H9 (cell line): Measurements from ENCODE around the gene PDGFRB. TPM values are rescaled to one million over a fixed set of nuclear protein-coding genes. Genes with fewer than 3 reads are reported as not detected.

Experiments used
- DNase-seq: peaks from one replicate; pipeline ENCODE4 v3.0.0-alpha.2; 2017
- H2AFZ ChIP-seq: one replicate; pipeline ENCODE4 v1.6.1; 2013; ENCODE audit warnings: mild to moderate bottlenecking, low read length, control low read depth, moderate library complexity
- H2AK5ac ChIP-seq: 2 replicates; pipeline ENCODE4 v1.6.1; 2013; ENCODE audit warnings: low read length, control low read depth, mixed read lengths; ENCODE audit not compliant: insufficient read length
- H2BK120ac ChIP-seq: one replicate; pipeline ENCODE4 v1.6.1; 2013; ENCODE audit warnings: low read depth, mild to moderate bottlenecking, low read length, control low read depth, inconsistent platforms; ENCODE audit not compliant: poor library complexity, severe bottlenecking
- H2BK12ac ChIP-seq: 2 replicates; pipeline ENCODE4 v1.6.1; 2013; ENCODE audit warnings: low read length, control low read depth, mixed read lengths, low read depth; ENCODE audit not compliant: insufficient read length
- H2BK15ac ChIP-seq: 2 replicates; pipeline ENCODE4 v1.6.1; 2013; ENCODE audit warnings: low read depth, low read length, control low read depth
- H2BK20ac ChIP-seq: one replicate; pipeline ENCODE4 v1.6.1; 2013; ENCODE audit warnings: low read depth, mild to moderate bottlenecking, low read length, control low read depth, inconsistent platforms; ENCODE audit not compliant: poor library complexity, severe bottlenecking
- H2BK5ac ChIP-seq: 2 replicates; pipeline ENCODE4 v1.6.1; 2013; ENCODE audit warnings: low read length, control low read depth, mixed read lengths; ENCODE audit not compliant: insufficient read length
- H3K14ac ChIP-seq: 2 replicates; pipeline ENCODE4 v1.6.1; 2013; ENCODE audit warnings: low read length, control low read depth; ENCODE audit not compliant: insufficient read depth
- H3K18ac ChIP-seq: 2 replicates; pipeline ENCODE4 v1.6.1; 2013; ENCODE audit warnings: low read depth, mild to moderate bottlenecking, mixed read lengths, low read length, control low read depth; ENCODE audit not compliant: insufficient read length
- H3K23ac ChIP-seq: 2 replicates; pipeline ENCODE4 v1.6.1; 2013; ENCODE audit warnings: low read length, control low read depth, mixed read lengths, low read depth; ENCODE audit not compliant: insufficient read length
- H3K23me2 ChIP-seq: 2 replicates; pipeline ENCODE4 v1.6.1; 2013; ENCODE audit warnings: low read depth, mild to moderate bottlenecking, mixed read lengths, low read length, control low read depth; ENCODE audit not compliant: insufficient read length, poor library complexity, severe bottlenecking
- H3K27ac ChIP-seq: 2 replicates; pipeline ENCODE4 v1.5.1; 2013; ENCODE audit warnings: low read length, control low read depth, mixed read lengths, low read depth; ENCODE audit not compliant: insufficient read length
- H3K27me3 ChIP-seq: 2 replicates; pipeline ENCODE4 v1.6.1; 2013; ENCODE audit warnings: low read length, control low read depth, inconsistent platforms; ENCODE audit not compliant: insufficient read depth
- H3K4ac ChIP-seq: 2 replicates; pipeline ENCODE4 v1.6.1; 2013; ENCODE audit warnings: low read depth, mild to moderate bottlenecking, control low read depth, inconsistent platforms, low read length, moderate library complexity
- H3K4me1 ChIP-seq: 2 replicates; pipeline ENCODE4 v1.6.1; 2013; ENCODE audit warnings: low read length, control low read depth, inconsistent platforms; ENCODE audit not compliant: insufficient read depth
- H3K4me2 ChIP-seq: 2 replicates; pipeline ENCODE4 v1.6.1; 2013; ENCODE audit warnings: low read length, control low read depth, mixed read lengths; ENCODE audit not compliant: insufficient read length, insufficient read depth
- H3K56ac ChIP-seq: 2 replicates; pipeline ENCODE4 v1.6.1; 2013; ENCODE audit warnings: low read depth, mild to moderate bottlenecking, mixed read lengths, low read length, control low read depth; ENCODE audit not compliant: insufficient read length
- H3K79me1 ChIP-seq: 2 replicates; pipeline ENCODE4 v1.6.1; 2013; ENCODE audit warnings: low read depth, mild to moderate bottlenecking, moderate library complexity, low read length, control low read depth, inconsistent platforms; ENCODE audit not compliant: insufficient read depth, poor library complexity, severe bottlenecking
- H3K79me2 ChIP-seq: 2 replicates; pipeline ENCODE4 v1.6.1; 2013; ENCODE audit warnings: low read length, control low read depth, inconsistent platforms; ENCODE audit not compliant: insufficient read depth
- H3K9ac ChIP-seq: 2 replicates; pipeline ENCODE4 v1.6.1; 2013; ENCODE audit warnings: low read length, control low read depth, mixed read lengths; ENCODE audit not compliant: insufficient read length; ENCODE audit errors: extremely low read depth
- H3K9me3 ChIP-seq: one replicate; pipeline ENCODE4 v1.6.1; 2013; ENCODE audit warnings: low read depth, low read length, inconsistent platforms; ENCODE audit not compliant: control insufficient read depth
- H3T11ph ChIP-seq: one replicate; pipeline ENCODE4 v1.6.1; 2013; ENCODE audit warnings: mild to moderate bottlenecking, low read length, control low read depth, inconsistent platforms
- H4K20me1 ChIP-seq: one replicate; pipeline ENCODE4 v1.6.1; 2013; ENCODE audit not compliant: control insufficient read depth, insufficient read length, insufficient read depth
- H4K5ac ChIP-seq: 2 replicates; pipeline ENCODE4 v1.6.1; 2013; ENCODE audit warnings: low read depth, mild to moderate bottlenecking, mixed read lengths, low read length, control low read depth; ENCODE audit not compliant: insufficient read length
- H4K8ac ChIP-seq: replicated peaks from 2 replicates; pipeline ENCODE4 v1.6.1; 2013; ENCODE audit warnings: low read length, control low read depth, mixed read lengths, low read depth; ENCODE audit not compliant: insufficient read length
- H4K91ac ChIP-seq: 2 replicates; pipeline ENCODE4 v1.6.1; 2013; ENCODE audit warnings: low read depth, mild to moderate bottlenecking, moderate library complexity, mixed read lengths, low read length, control low read depth; ENCODE audit not compliant: insufficient read length
- H3K27ac Mint-ChIP-seq, 3 experiments: 2 replicates in 2 of 3; 3 replicates in 1 of 3; pipeline ENCODE4 v1.8.0; 2020 to 2021; ENCODE audit warnings: mixed read lengths in 3 of 3, mild to moderate bottlenecking in 1 of 3, moderate library complexity in 1 of 3
- H3K27me3 Mint-ChIP-seq: 2 replicates; pipeline ENCODE4 v1.8.0; 2021; ENCODE audit warnings: low read depth, mild to moderate bottlenecking, moderate library complexity, mixed read lengths
- H3K36me3 Mint-ChIP-seq, 3 experiments: 2 replicates in 2 of 3; 3 replicates in 1 of 3; pipeline ENCODE4 v1.8.0; 2020 to 2021; ENCODE audit warnings: low read depth in 3 of 3, mixed read lengths in 3 of 3; ENCODE audit not compliant: insufficient read depth in 1 of 3
- H3K4me1 Mint-ChIP-seq, 2 experiments: 2 replicates each; pipeline ENCODE4 v1.8.0; 2020; ENCODE audit warnings: mixed read lengths in 2 of 2
- H3K4me3 Mint-ChIP-seq, 2 experiments: 2 replicates in 1 of 2; 3 replicates in 1 of 2; pipeline ENCODE4 v1.8.0; 2020 to 2021; ENCODE audit warnings: mild to moderate bottlenecking in 2 of 2, mixed read lengths in 2 of 2, moderate library complexity in 1 of 2
- H3K9me3 Mint-ChIP-seq, 2 experiments: 2 replicates in 1 of 2; 3 replicates in 1 of 2; pipeline ENCODE4 v1.8.0; 2020; ENCODE audit warnings: mild to moderate bottlenecking in 2 of 2, mixed read lengths in 2 of 2, moderate library complexity in 1 of 2
- WGBS: extraction: QIAGEN DNeasy Blood & Tissue Kit; methylation state at CpG from one replicate; pipeline ENCODE4 v1.1.7; 2013; ENCODE audit warnings: missing lambda C conversion rate, low lambda C conversion rate, mixed read lengths; ENCODE audit not compliant: insufficient read length; ENCODE audit errors: extremely low coverage; 5-methylcytosine and 5-hydroxymethylcytosine counted together
- total RNA-seq: library from RNA; stranded (reverse); gene quantifications from 2 replicates; pipeline ENCODE4 v1.2.1, GENCODE V29; 2021
- TF ChIP-seq, protein P1 (sequence below): fragments of 200-600 bp; sonication (generic); conservative IDR thresholded peaks from 3 replicates; pipeline ENCODE4 v1.8.0; 2021; ENCODE audit warnings: antibody characterized with exemption, mild to moderate bottlenecking

The PDGFRB gene
- total RNA-seq, 1 experiment from 2014 or later, result 2.2 TPM

DNA sequence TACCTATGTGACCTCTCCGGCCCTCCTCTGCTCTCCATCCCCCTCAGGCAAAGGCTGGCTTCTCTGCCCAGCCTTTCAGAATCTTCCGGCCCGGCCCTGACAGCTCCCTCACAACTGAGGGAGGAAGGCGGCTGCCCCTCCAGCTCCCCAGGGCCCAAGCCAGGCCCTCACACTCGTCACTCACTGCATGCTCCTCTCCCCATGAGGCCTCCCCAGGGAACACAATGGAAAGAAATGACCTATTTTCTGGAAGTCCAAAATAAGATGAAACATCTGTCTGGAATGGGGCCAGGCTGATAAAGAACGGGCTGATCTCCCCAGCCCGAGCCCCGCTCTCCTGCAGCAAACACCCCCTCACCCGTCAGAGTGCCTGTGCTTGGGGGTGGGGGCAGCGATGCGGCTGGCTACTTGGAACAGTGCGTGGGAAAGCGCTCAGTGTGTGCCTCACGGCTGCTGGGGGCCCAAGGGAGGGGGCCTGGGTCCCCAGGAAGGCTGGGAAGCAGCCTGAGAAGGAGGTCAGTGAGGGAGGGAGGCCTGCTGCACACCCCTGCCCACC, 11.3 kb downstream of the PDGFRB start:
- H3K9me3 ChIP-seq, result no peaks in the 10 kb centered on the region
- TF ChIP-seq, protein P1, sequence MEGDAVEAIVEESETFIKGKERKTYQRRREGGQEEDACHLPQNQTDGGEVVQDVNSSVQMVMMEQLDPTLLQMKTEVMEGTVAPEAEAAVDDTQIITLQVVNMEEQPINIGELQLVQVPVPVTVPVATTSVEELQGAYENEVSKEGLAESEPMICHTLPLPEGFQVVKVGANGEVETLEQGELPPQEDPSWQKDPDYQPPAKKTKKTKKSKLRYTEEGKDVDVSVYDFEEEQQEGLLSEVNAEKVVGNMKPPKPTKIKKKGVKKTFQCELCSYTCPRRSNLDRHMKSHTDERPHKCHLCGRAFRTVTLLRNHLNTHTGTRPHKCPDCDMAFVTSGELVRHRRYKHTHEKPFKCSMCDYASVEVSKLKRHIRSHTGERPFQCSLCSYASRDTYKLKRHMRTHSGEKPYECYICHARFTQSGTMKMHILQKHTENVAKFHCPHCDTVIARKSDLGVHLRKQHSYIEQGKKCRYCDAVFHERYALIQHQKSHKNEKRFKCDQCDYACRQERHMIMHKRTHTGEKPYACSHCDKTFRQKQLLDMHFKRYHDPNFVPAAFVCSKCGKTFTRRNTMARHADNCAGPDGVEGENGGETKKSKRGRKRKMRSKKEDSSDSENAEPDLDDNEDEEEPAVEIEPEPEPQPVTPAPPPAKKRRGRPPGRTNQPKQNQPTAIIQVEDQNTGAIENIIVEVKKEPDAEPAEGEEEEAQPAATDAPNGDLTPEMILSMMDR, result no peak
- H4K91ac ChIP-seq, result no peak overlapping the region
- H2BK5ac ChIP-seq, result no peak overlapping the region
- H3K27ac ChIP-seq, result no peak overlapping the region
- WGBS, result no CpG with 5 or more reads among the region's 14 CpGs
- DNase-seq, result no peak
- no peak overlapping the region for H3K4ac ChIP-seq
- H2BK12ac ChIP-seq, result no peak overlapping the region
- no peak overlapping the region for H3K18ac ChIP-seq
- no peak overlapping the region for H2AK5ac ChIP-seq
- H3K79me1 ChIP-seq, result no peaks in the 10 kb centered on the region
- H3K23ac ChIP-seq, result no peak overlapping the region
- no peaks in the 10 kb centered on the region for H3K79me2 ChIP-seq
- no peak overlapping the region for H3K4me2 ChIP-seq
- H3K27ac Mint-ChIP-seq, result peak overlapping the region; percentile 29 to 83 (median 37); a peak in 5 of 7 replicates
- no peak overlapping the region for H3T11ph ChIP-seq
- H2BK15ac ChIP-seq, result no peak overlapping the region
- no peak overlapping the region for H4K5ac ChIP-seq
- no peaks in the 10 kb centered on the region for H4K20me1 ChIP-seq
- no peak overlapping the region for H2AFZ ChIP-seq
- no peak overlapping the region for H3K56ac ChIP-seq
- H3K9ac ChIP-seq, result no peak overlapping the region
- no peak overlapping the region for H4K8ac ChIP-seq
- H3K23me2 ChIP-seq, result no peaks in the 10 kb centered on the region
- peaks cover 4% of the 10 kb centered on the region; the same call in 1 of the 2 replicates for H3K27me3 Mint-ChIP-seq
- no peak overlapping the region for H2BK120ac ChIP-seq
- peak overlapping the region in 1 of 2 experiments; percentile 30; a peak in 2 of 5 replicates for H3K4me3 Mint-ChIP-seq
- peaks cover 5% of the 10 kb centered on the region; the same call in 1 of the 2 replicates for H3K4me1 ChIP-seq
- H3K14ac ChIP-seq, result peak overlapping the region; percentile 58
- H3K9me3 Mint-ChIP-seq, result no peaks in the 10 kb centered on the region
- no peak overlapping the region for H2BK20ac ChIP-seq
- no peaks in the 10 kb centered on the region for H3K36me3 Mint-ChIP-seq
- H3K4me1 Mint-ChIP-seq, result peaks cover 29 to 46% of the 10 kb centered on the region in 2 experiments
- no peaks in the 10 kb centered on the region for H3K27me3 ChIP-seq
